ENCODE data around the gene MAP4. TPM values are rescaled to one million over a fixed set of nuclear protein-coding genes. Genes with fewer than 3 reads are reported as not detected.

The MAP4 gene
- total and polyA plus RNA-seq, 2 donors (not counting 3 experiments of a cell fraction or from before 2014, with no cell fraction given) = 121 to 290 TPM

GRCh38 chr3:47855461-47856383 is 160.5 kb downstream of the MAP4 start:
- Histone ChIP-seq H3K4me3 (replicated peaks in 1 of 3; ENCODE audit: insufficient read depth in 1 of 3, low read depth in 1 of 3, low read length in 3 of 3) (no peak overlapping the region), H3K36me3 (ENCODE audit: control insufficient read depth in 2 of 2, extremely low read depth in 1 of 2, insufficient read depth in 2 of 2, low read length in 2 of 2) (peaks cover 23 to 45% of the 10 kb centered on the region in 2 experiments), H2AFZ (ENCODE audit: low read depth, low read length) (no peak overlapping the region), H3K9me3 (replicated peaks; ENCODE audit: control insufficient read depth, insufficient read depth, low read length) (no peaks in the 10 kb centered on the region), H3K4me1 (ENCODE audit: control insufficient read depth, extremely low read depth, insufficient read depth, low read length) (no peaks in the 10 kb centered on the region), H4K20me1 (replicated peaks; ENCODE audit: control insufficient read depth, extremely low read depth, insufficient read depth, low read length) (no peaks in the 10 kb centered on the region), H3K9me1 (replicated peaks; ENCODE audit: control insufficient read depth, extremely low read depth, insufficient read depth, low read length) (no peaks in the 10 kb centered on the region), H3K27ac (ENCODE audit: insufficient read depth, low read depth, low read length) (no peak overlapping the region), H3K4me2 (ENCODE audit: insufficient read depth, low read length) (no peak overlapping the region), H3K9ac (replicated peaks; ENCODE audit: extremely low read depth, insufficient read depth, low read length) (no peak overlapping the region), H3K27me3 (ENCODE audit: control insufficient read depth in 2 of 2, insufficient read depth in 2 of 2, low read length in 2 of 2) (no peaks in the 10 kb centered on the region), H3K79me2 (ENCODE audit: control insufficient read depth, insufficient read depth, low read length) (no peaks in the 10 kb centered on the region)
- ChIA-PET CTCF (interaction anchor here (0.5 to 1.1 kb wide), 3 partner anchors 18 to 302 kb away, joined by 3 to 4 read pairs (median 4); no protein-coding TSS in a partner anchor), POLR2A (interaction anchor here (0.7 kb wide), 1 partner anchor 13 kb away, joined by 5 read pairs; no protein-coding TSS in a partner anchor)
- no TSS peak for BruUV-seq (replicated peaks)
- dilution Hi-C loops (cut with MboI; ENCODE audit: extremely low pct_ligation_motif_present, low sequenced_read_pairs) = no loop called here
- DNase-seq (ENCODE audit: low read depth, low spot score) (no peak), FAIRE-seq (no peak)
- TF ChIP-seq MAX (IDR thresholded peaks at IDR 0.05; ENCODE audit: insufficient read depth, insufficient read length) (no peak), POLR2A (IDR thresholded peaks at IDR 0.05; ENCODE audit: low read depth, low read length) (no peak), JUN (IDR thresholded peaks at IDR 0.05; ENCODE audit: borderline replicate concordance, insufficient read depth, insufficient read length, low read depth) (no peak), FOS (IDR thresholded peaks at IDR 0.05; ENCODE audit: borderline replicate concordance, insufficient read depth, low read length) (no peak), EZH2 (IDR thresholded peaks at IDR 0.05; ENCODE audit: borderline replicate concordance, low read depth, low read length, severe bottlenecking) (no peak), GATA2 (IDR thresholded peaks at IDR 0.05; ENCODE audit: insufficient read depth, insufficient read length, low read depth, low read length) (no peak), POLR2AphosphoS5 (IDR thresholded peaks at IDR 0.05; ENCODE audit: insufficient read depth, low read depth, low read length) (no peak), MYC (IDR thresholded peaks at IDR 0.05; ENCODE audit: low read depth, low read length) (no peak)
- TF ChIP-seq, protein P1, sequence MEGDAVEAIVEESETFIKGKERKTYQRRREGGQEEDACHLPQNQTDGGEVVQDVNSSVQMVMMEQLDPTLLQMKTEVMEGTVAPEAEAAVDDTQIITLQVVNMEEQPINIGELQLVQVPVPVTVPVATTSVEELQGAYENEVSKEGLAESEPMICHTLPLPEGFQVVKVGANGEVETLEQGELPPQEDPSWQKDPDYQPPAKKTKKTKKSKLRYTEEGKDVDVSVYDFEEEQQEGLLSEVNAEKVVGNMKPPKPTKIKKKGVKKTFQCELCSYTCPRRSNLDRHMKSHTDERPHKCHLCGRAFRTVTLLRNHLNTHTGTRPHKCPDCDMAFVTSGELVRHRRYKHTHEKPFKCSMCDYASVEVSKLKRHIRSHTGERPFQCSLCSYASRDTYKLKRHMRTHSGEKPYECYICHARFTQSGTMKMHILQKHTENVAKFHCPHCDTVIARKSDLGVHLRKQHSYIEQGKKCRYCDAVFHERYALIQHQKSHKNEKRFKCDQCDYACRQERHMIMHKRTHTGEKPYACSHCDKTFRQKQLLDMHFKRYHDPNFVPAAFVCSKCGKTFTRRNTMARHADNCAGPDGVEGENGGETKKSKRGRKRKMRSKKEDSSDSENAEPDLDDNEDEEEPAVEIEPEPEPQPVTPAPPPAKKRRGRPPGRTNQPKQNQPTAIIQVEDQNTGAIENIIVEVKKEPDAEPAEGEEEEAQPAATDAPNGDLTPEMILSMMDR (IDR thresholded peaks at IDR 0.05; ENCODE audit: extremely low read depth in 1 of 2, insufficient read depth in 1 of 2, low read depth in 1 of 2, low read length in 2 of 2) = no peak
- intact Hi-C loops (cut with micrococcal nuclease) = no loop called here

Measured in endothelial cell of umbilical vein (primary cell).